ENCODE results near the gene SMAD5. TPM values are rescaled to one million over a fixed set of nuclear protein-coding genes. Genes with fewer than 3 reads are reported as not detected.

The SMAD5 gene
- total RNA-seq, 1 donor from 2014 or later = 102 TPM

DNA sequence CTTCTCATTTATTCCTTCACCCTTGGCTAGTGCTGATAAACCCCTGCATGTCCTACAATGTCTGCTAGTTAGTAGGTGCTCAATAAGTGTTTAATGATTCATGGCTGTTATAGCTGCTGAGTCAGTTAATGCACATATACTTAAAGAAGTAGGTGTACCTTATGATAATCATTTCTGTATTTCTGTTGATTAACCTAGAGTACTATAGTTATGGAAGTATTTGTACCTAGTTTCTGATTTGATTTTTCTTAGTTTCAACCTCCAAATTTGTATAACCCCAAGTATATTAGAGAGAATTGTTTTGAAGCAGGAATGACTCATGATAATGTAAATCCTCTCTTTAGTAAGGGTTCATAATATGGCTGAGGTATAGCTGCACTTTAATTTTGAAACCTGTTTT is 8.9 kb downstream of the SMAD5 start:
- Histone ChIP-seq H3K27ac (no peak overlapping the region), H4K20me1 (ENCODE audit: low read depth) (peaks cover 100% of the 10 kb centered on the region), H3K9ac (no peak overlapping the region), H2AFZ (replicated peaks) (no peak overlapping the region), H3F3A (ENCODE audit: low read depth) (no peaks in the 10 kb centered on the region), H3K27me3 (no peaks in the 10 kb centered on the region), H3K4me2 (no peak overlapping the region), H3K4me1 (peaks cover 21% of the 10 kb centered on the region), H3K36me3 (no peaks in the 10 kb centered on the region), H3K4me3 (no peak overlapping the region), H3K9me3 (ENCODE audit: low read depth) (no peaks in the 10 kb centered on the region), H3K79me2 (ENCODE audit: low read depth) (peaks cover 100% of the 10 kb centered on the region)
- TF ChIP-seq, protein P1, sequence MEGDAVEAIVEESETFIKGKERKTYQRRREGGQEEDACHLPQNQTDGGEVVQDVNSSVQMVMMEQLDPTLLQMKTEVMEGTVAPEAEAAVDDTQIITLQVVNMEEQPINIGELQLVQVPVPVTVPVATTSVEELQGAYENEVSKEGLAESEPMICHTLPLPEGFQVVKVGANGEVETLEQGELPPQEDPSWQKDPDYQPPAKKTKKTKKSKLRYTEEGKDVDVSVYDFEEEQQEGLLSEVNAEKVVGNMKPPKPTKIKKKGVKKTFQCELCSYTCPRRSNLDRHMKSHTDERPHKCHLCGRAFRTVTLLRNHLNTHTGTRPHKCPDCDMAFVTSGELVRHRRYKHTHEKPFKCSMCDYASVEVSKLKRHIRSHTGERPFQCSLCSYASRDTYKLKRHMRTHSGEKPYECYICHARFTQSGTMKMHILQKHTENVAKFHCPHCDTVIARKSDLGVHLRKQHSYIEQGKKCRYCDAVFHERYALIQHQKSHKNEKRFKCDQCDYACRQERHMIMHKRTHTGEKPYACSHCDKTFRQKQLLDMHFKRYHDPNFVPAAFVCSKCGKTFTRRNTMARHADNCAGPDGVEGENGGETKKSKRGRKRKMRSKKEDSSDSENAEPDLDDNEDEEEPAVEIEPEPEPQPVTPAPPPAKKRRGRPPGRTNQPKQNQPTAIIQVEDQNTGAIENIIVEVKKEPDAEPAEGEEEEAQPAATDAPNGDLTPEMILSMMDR (IDR thresholded peaks at IDR 0.05) = no peak
- TF ChIP-seq EZH2 (IDR thresholded peaks at IDR 0.05) = no peak
- no peak overlapping the region for H3K4me3 Mint-ChIP-seq
- H3K9me3 Mint-ChIP-seq = peaks cover 18% of the 10 kb centered on the region
- no peak overlapping the region for H3K27ac Mint-ChIP-seq
- peaks cover 4% of the 10 kb centered on the region for H3K4me1 Mint-ChIP-seq
- peaks cover 22% of the 10 kb centered on the region for H3K36me3 Mint-ChIP-seq
- H3K27me3 Mint-ChIP-seq (ENCODE audit: insufficient read depth, low read depth) = no peaks in the 10 kb centered on the region
- DNase-seq (ENCODE audit: low spot score) = no peak

DNA sequence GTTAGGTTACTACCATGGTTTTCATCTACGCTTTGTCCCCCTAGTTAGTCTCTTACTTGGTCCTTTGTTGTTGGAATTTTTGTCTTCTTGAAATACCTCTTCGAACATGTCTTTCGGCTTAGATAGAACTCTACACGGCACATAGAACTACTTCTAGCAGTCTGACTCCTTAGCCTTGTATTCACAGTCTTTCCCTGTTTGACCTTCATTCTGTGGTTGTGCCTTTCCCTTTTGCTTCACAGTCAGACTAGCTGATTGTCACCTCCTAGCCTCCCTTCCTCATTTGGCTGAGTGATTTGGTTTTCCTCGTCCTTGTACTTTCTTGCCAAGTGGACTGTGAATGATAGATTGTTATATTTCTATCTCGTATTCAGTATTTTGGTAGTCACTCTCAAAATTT is 10.7 kb downstream of the SMAD5 start:
- Histone ChIP-seq H3K36me3 (no peaks in the 10 kb centered on the region), H2AFZ (replicated peaks) (no peak overlapping the region), H3K9ac (no peak overlapping the region), H3K27me3 (no peaks in the 10 kb centered on the region), H3K4me2 (no peak overlapping the region), H3K9me3 (ENCODE audit: low read depth) (no peaks in the 10 kb centered on the region), H3K4me3 (no peak overlapping the region), H3K79me2 (ENCODE audit: low read depth) (peaks cover 100% of the 10 kb centered on the region), H3K4me1 (peaks cover 10% of the 10 kb centered on the region), H4K20me1 (ENCODE audit: low read depth) (peaks cover 100% of the 10 kb centered on the region), H3K27ac (no peak overlapping the region), H3F3A (ENCODE audit: low read depth) (no peaks in the 10 kb centered on the region)
- H3K4me1 Mint-ChIP-seq = no peaks in the 10 kb centered on the region
- no peak overlapping the region for H3K4me3 Mint-ChIP-seq
- TF ChIP-seq, protein P1 (IDR thresholded peaks at IDR 0.05) = no peak
- no peak for TF ChIP-seq EZH2 (IDR thresholded peaks at IDR 0.05)
- TF ChIP-seq EZH2phosphoT487 (IDR thresholded peaks at IDR 0.05) = no peak
- H3K27ac Mint-ChIP-seq = no peak overlapping the region
- no peak for DNase-seq (ENCODE audit: low spot score)
- no peaks in the 10 kb centered on the region for H3K27me3 Mint-ChIP-seq (ENCODE audit: insufficient read depth, low read depth)
- peaks cover 7% of the 10 kb centered on the region for H3K9me3 Mint-ChIP-seq
- H3K36me3 Mint-ChIP-seq = peaks cover 8% of the 10 kb centered on the region

DNA sequence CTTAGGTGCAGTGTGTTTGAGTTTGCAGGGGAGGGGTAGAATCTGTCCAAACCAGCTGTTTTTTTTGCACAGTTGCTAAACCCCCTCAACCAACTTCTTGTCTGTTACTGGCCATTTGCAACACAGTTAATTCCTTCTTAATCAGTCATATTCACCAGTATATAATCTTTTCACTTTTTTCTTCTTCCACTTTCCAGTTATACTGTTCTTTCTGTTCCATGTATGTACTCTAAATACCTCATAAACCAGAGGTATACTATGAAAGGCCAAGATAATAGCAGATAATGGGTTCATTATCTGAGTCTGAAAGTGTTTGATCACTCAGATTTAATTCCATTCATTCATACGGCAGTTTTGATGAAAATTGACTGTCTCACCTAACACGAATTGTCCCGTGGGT is 11.1 kb downstream of the SMAD5 start:
- H3K79me2 ChIP-seq (ENCODE audit: low read depth) = peaks cover 100% of the 10 kb centered on the region
- no peaks in the 10 kb centered on the region for H3K4me1 Mint-ChIP-seq
- no peak overlapping the region for H3K27ac Mint-ChIP-seq

More for the DNA sequence above, 11.1 kb downstream of the SMAD5 start:
- Histone ChIP-seq H3F3A (ENCODE audit: low read depth) (no peaks in the 10 kb centered on the region), H3K9ac (no peak overlapping the region), H3K4me1 (peaks cover 5% of the 10 kb centered on the region), H3K4me2 (no peak overlapping the region), H3K27me3 (no peaks in the 10 kb centered on the region), H3K9me3 (ENCODE audit: low read depth) (no peaks in the 10 kb centered on the region), H4K20me1 (ENCODE audit: low read depth) (peaks cover 100% of the 10 kb centered on the region), H3K36me3 (no peaks in the 10 kb centered on the region), H2AFZ (replicated peaks) (no peak overlapping the region), H3K4me3 (no peak overlapping the region), H3K27ac (no peak overlapping the region)
- no peak for DNase-seq (ENCODE audit: low spot score)
- peaks cover 7% of the 10 kb centered on the region for H3K36me3 Mint-ChIP-seq
- H3K4me3 Mint-ChIP-seq = no peak overlapping the region
- H3K9me3 Mint-ChIP-seq = peaks cover 6% of the 10 kb centered on the region
- H3K27me3 Mint-ChIP-seq (ENCODE audit: insufficient read depth, low read depth) = no peaks in the 10 kb centered on the region
- TF ChIP-seq, protein P1 (IDR thresholded peaks at IDR 0.05) = no peak
- no peak for TF ChIP-seq EZH2 (IDR thresholded peaks at IDR 0.05)
- TF ChIP-seq EZH2phosphoT487 (IDR thresholded peaks at IDR 0.05) = no peak

Data from neural progenitor cell (in vitro differentiated cells).